HT-29 (cell line): ENCODE data around the gene ARHGEF19. TPM values are rescaled to one million over a fixed set of nuclear protein-coding genes. Genes with fewer than 3 reads are reported as not detected.

Experiments
- DNase-seq: peaks from one replicate; pipeline ENCODE4 v3.0.0-alpha.2; 2015; ENCODE audit warnings: low spot score
- total RNA-seq: library from RNA; depleted of rRNA; stranded (reverse); fragments of >200 nt; shearing (Covaris generic); gene quantifications from 2 replicates; pipeline ENCODE4 v1.2.3, GENCODE V29; 2014

The ARHGEF19 gene
- total RNA-seq, 1 experiment from 2014 or later = 15.9 TPM

DNA sequence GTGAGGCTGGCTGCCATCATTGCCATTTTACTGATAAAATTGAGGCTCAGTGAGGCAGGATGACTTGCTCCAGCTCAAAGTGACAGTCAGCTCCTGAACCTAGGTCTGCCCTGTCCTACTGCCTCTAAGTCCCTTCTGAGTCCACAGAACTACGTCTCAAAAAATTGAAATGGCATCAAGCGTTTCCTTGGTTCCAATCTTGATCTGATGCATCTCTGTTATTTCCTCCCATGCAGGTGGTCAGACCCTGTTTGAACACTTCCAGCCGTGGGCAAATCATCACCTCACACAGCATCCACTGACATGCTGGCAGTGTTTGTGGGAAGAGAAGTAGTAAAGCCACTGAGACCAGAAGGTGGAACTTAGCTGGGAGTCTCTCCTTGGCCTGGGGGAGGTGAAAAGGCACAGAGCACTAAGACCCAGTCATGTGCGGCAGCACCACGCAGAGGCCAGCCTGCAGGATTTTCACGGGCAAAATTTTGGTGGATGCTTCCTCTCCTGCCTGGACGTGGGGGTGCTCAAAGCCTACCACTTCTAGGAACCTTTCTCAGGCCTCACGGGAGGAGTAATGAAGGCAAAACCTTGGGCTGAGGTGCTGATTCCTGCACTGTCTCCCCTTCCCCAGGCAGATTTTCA is 32.3 kb upstream of the ARHGEF19 start:
- no peak for DNase-seq

DNA sequence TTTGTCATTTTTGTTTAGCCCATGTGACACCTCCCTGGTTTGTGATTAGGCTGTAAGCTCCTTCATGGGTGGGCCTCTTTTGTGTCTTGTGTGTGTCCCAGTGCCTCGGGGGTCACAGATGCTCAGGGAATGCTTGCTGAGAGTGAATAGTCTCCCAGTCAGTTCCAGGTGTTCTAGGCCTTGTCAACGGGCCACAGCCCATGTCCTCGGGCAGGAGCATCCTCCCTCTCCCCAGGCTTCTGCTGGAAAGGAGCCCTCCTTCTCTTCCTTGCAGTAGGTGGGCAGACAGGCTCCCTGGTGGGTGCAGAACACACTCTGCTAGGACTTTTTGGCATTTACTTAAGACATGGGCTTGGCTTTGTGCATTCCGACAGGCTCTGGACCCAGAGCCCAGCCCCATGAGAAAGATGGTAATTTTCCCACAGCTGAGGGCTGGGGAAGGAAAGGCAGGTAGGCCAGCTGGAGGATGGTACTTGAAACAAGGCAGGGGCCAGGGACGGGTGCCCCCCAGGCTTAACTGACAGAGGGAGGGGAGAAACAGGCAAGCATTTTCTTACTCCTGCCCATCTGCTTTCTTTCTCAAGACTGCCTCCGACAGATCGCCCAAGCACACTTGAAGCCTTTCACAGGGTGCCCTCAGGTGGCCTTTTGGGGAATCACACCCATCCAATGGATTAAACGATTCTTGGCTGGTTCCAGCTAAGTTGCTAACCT is 31.6 kb upstream of the ARHGEF19 start:
- DNase-seq = peak; percentile 94

GRCh38 chr1:16243215-16243610 is 30.8 kb upstream of the ARHGEF19 start:
- no peak for DNase-seq

DNA sequence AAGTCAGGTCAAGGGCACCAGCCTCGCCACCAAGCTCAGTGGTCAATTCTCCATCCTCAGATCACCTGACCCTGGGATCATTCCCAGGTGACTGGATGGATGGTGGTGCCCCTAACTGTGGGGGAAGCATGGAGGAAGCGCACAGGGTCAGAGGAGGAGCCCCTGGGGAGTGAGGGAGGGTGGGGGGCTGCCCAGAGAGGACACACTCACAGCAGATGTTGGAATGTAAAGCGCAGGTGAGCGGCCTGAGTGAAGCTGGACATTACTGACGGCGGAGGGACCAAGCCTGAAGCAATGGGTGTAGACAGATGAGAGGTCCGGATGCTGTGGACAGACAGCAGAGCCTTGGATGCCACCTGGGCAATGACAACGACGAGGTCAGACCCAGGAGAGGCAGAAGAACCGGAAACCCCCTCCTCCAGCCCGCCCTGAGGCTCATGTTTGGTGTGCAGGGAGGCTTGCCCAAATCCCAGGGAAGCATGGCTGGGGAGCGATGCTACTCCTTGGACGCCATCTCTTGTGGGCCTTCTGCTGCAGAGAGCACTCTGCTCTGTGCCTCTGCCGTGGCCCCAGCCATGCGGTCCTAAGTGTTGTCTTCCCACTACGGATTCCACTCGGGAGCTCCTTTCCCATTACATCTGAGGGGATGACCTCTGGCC is 30.2 kb upstream of the ARHGEF19 start:
- no peak for DNase-seq

DNA sequence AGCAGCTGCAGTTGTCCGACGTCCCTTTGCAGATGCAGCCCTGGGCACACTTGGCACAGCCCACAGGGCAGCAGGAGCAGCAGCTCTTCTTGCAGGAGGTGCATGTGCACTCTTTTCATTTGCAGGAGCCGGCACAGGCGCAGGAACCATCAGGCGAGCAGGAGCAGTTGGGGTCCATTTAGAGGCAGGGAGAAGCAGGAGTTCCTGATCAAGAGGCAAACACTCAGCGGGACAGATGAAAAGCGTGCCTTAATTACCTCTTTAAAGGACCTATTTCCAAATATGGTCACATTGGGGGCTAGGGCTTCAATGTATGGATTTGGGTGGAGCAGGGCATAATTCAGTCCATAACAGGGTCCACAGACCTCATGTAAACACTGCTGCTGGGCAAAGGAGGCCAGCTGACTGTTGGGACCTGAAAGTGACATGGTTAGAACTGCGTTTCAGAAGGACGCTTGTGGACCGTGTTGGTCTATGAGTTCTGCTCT is 28.8 kb upstream of the ARHGEF19 start:
- DNase-seq = no peak

DNA sequence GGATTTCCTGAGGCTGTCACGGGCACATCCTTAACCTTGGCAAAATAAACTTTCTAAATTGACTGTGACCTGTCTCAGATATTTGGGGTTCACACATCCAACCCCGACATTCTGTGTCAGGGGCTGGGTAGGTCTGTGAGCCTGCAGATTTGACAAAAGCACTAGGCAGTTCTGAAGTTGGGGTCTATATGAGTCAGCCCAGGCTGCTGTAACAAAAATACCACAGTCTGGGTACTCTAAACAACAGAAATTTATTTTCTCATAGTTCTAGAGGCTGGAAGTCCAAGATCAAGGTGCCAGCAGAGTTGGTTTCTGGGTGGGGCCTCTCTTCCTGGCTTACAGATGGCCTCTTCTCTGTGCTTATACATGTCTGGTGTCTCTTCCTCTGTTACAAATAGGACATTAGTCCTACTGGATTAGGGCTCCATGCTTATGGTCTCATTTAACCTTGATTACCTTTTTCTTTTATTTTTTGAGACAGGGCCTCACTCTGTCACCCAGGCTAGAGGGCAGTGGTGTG is 27.6 kb upstream of the ARHGEF19 start:
- DNase-seq = no peak

GRCh38 chr1:16237343-16237830 is 24.9 kb upstream of the ARHGEF19 start:
- no peak for DNase-seq

GRCh38 chr1:16236511-16237342 is 24.3 kb upstream of the ARHGEF19 start, which contains the start of gene CPLANE2:
TSS of gene CPLANE2 (minus strand) at chr1:16237183. CDS start at chr1:16236742, 441 bp downstream.
- peak; percentile 94 for DNase-seq

- DNase-seq = peak; percentile 78
Measured at GRCh38 chr1:16235944-16236510, 23.6 kb upstream of the ARHGEF19 start.

- DNase-seq = no peak
Measured at GRCh38 chr1:16235347-16235746, 22.9 kb upstream of the ARHGEF19 start.

DNA sequence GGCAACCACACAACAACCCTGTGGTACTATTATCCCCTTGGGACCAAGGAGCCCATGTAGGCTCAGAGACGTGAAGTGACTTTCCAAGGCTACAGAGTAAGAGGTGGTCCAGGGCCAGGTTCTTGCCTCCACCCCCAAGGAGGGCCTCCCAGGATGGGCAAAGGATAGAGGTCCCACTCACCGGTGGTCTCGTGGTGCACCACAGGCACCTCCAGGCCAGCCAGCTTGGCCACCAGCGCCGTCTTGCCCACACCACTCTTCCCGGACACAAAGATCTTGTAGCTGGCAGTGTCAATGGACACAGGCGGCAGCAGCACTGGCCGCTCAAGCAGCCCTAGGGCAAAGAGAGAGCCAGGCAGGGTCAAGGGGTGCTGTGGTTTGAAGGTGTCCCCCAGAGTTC is 21.0 kb upstream of the ARHGEF19 start:
- DNase-seq = no peak

DNA sequence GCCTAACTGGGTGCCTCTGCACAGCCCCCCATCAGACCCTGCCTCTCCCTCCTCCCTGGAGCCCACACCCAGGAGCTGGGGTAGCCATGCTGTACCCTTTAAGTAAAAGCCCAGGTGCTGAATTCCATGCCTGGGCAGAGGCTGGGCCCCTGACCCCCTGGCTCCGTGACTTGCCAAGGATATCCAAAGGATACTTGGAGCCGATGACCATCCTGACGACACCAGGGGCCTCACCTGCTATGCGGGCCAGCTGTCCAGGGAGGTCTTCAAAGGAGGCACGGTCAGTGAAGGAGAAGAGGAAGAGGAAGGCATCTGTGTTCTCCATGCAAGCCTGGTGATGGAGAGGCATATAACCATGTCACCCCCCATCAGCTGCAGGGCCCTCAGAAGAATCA is 19.9 kb upstream of the ARHGEF19 start:
- DNase-seq = no peak

- no peak for DNase-seq
Measured at GRCh38 chr1:16231331-16232315, 19.2 kb upstream of the ARHGEF19 start.

- no peak for DNase-seq
Measured at GRCh38 chr1:16230744-16231143, 18.3 kb upstream of the ARHGEF19 start.

DNA sequence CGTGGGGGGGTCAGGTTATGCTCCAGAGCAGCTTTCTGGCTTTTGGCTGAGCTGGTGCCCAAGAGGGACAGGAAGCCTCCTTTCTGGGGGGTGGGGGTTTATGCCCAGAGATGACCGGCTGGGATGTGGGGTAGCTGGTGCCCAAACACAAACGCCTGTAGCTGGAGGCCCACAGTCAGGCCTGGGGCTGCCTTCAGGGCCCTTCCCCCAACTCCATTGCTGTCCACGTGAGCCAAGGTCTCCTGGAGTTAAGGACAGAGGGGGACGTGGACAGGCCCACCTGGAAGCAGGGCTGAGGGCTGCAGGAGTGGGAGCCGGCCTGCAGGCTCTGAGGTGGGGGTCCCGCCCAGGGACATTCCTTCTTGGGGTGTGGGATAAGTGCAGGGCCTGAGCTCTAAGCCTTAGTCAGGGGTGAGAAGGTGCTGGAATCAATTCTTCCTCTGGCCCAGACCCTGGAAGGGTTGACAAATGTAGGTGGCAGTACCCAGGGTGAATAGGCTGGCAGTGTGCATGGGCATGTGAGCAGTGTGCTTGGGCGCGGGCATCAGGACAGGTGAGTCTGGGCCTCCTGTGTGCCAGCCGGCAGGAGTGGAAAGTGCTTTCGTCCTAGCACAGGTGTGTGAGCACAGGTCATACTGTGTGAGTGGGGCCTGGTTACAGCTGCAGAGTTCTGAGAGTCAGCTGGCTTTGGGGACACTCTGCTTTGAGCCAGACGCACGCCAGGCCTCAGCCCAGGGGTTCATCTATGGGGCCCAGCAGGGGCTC is 17.7 kb upstream of the ARHGEF19 start:
- no peak for DNase-seq

DNA sequence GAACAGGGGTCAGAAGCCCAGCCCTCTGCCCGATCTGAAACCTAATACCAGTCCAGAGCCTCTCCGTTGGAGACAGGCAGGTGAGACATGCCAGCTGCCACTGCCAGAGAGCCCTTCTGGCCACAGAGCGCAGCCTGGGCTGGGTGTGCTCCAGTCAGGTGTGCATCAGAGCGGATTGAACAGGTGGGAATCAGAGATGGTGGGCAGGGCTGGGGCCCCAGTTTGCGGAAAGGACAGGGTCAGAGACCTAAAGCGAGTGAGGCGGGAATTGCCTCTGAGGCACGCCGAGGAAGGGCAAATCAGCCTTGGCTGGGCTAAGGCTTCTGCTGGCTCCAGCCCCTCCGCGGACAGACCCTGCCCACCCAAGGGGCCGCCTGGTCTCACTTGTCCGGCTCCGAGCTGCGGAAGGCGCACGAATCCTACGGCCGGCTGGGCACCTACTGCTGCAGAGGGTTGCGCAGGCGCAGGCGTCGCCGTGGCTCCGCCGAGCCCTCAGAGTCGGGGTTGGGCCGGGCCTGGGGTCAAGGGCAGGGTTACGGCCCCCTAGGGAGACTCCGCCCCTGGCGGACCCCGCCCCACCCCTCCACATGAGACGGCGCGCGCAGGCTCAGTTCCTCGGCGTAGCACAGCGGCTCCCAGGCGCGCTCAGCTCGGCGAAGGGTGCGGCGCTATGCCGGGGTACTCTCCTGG is 14.2 kb upstream of the ARHGEF19 start:
- DNase-seq = no peak

DNA sequence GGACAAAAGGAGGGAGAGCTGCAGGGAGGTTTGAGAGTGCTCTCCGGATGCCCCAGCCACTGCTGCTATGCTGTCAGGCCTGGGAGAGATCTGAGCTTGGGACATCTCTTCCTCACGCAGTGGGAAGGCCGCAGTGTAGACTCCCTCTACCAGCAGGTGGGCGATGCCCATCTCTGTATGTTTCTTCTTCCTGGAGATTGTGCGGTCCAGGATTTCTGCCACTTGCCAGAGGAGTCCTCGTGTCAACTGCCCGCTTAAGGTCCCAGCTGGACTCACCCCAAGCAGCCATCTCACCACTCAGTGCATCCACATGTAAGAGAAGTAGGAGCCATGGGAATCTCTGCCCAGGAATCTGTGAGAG is 13.7 kb upstream of the ARHGEF19 start:
- DNase-seq = no peak

- DNase-seq = no peak
Measured at GRCh38 chr1:16224472-16224871, 12.0 kb upstream of the ARHGEF19 start.
